B cell (primary cell): ENCODE data around the gene TMEM158. TPM values are rescaled to one million over a fixed set of nuclear protein-coding genes. Genes with fewer than 3 reads are reported as not detected.

ENCODE experiments used
- ATAC-seq: fragments of 200-7000 bp; cut with Tn5 transposase; one replicate; pipeline ENCODE4 v1.10.0; 2021; ENCODE audit warnings: low read depth, mild to moderate bottlenecking, moderate number of reproducible peaks, moderate library complexity
- CTCF ChIA-PET: fragments of 350-600 bp; sonication (Branson Sonifier 250); formaldehyde crosslinking; loops from one replicate; lab custom pipeline; 2021; ENCODE audit warnings: antibody characterized with exemption, inconsistent platforms; lab: Charles Lee
- POLR2A ChIA-PET: fragments of 350-600 bp; sonication (Branson Sonifier 250); formaldehyde crosslinking; loops from one replicate; lab custom pipeline; 2021; ENCODE audit warnings: antibody characterized with exemption; lab: Charles Lee
- DNase-seq: peaks from one replicate; pipeline ENCODE4 v3.0.0; 2013
- H2AFZ ChIP-seq: 2 replicates; pipeline ENCODE4 v1.6.1; 2012; ENCODE audit warnings: mild to moderate bottlenecking, low read depth, low read length; ENCODE audit not compliant: insufficient read depth, poor library complexity, severe bottlenecking
- H3K27ac ChIP-seq, 2 donors: 1 replicate in 1 of 2; 2 replicates in 1 of 2; pipeline ENCODE4 v1.5.1; 2012 to 2013; ENCODE audit warnings: low read length in 2 of 2, mild to moderate bottlenecking in 2 of 2, moderate library complexity in 1 of 2
- H3K27me3 ChIP-seq, 4 experiments: fragments of 200-600 bp in 1 of 4; sonication (generic) in 1 of 4; replicated peaks in 1 of 4; 1 replicate in 2 of 4; 2 replicates in 2 of 4; pipeline versions ENCODE4 v1.6.1 to v1.7.0; 2013 to 2016; ENCODE audit warnings: low read length in 3 of 4, mild to moderate bottlenecking in 2 of 4, mixed read lengths in 1 of 4, moderate library complexity in 1 of 4; ENCODE audit not compliant: insufficient read depth in 4 of 4, control insufficient read depth in 3 of 4; ENCODE audit errors: control extremely low read depth in 1 of 4
- H3K36me3 ChIP-seq, 2 experiments: replicated peaks in 1 of 2; 1 replicate in 1 of 2; 2 replicates in 1 of 2; pipeline versions ENCODE4 v1.6.1 to v1.7.1; 2013; ENCODE audit warnings: low read length in 1 of 2; ENCODE audit not compliant: insufficient read depth in 2 of 2, control insufficient read depth in 1 of 2; ENCODE audit errors: control extremely low read depth in 1 of 2, extremely low read depth in 1 of 2
- H3K4me1 ChIP-seq, 2 donors: fragments of 200-600 bp in 1 of 2; sonication (generic) in 1 of 2; 1 replicate in 1 of 2; 2 replicates in 1 of 2; pipeline versions ENCODE4 v1.5.1 to v1.6.1; 2013 to 2017; ENCODE audit warnings: low read length in 2 of 2; ENCODE audit not compliant: control insufficient read depth in 2 of 2, insufficient read depth in 2 of 2
- H3K4me2 ChIP-seq: replicated peaks from 2 replicates; pipeline ENCODE3; 2012; ENCODE audit warnings: mild to moderate bottlenecking, low read depth, low read length; ENCODE audit not compliant: poor library complexity, severe bottlenecking
- H3K4me3 ChIP-seq, 5 experiments: fragments of 200-600 bp in 1 of 5; sonication (generic) in 1 of 5; 1 replicate in 3 of 5; 2 replicates in 2 of 5; pipeline versions ENCODE4 v1.5.1 to v1.7.0; 2011 to 2016; ENCODE audit warnings: low read length in 4 of 5, mild to moderate bottlenecking in 4 of 5, low read depth in 2 of 5, control low read depth in 1 of 5, moderate library complexity in 1 of 5; ENCODE audit not compliant: insufficient read depth in 1 of 5; ENCODE audit errors: control extremely low read depth in 1 of 5, extremely low read depth in 1 of 5
- H3K79me2 ChIP-seq: fragments of 200-600 bp; sonication (generic); one replicate; pipeline ENCODE4 v1.6.0; 2016; ENCODE audit warnings: low read length; ENCODE audit not compliant: control insufficient read depth, insufficient read depth
- H3K9ac ChIP-seq: fragments of 200-600 bp; sonication (generic); 2 replicates; pipeline ENCODE4 v1.6.1; 2017; ENCODE audit warnings: mild to moderate bottlenecking, low read length, moderate library complexity
- H3K9me3 ChIP-seq, 3 donors: one replicate each; pipeline versions ENCODE4 v1.6.1 to v1.7.1; 2013; ENCODE audit warnings: low read length in 2 of 3; ENCODE audit not compliant: control insufficient read depth in 2 of 3, insufficient read depth in 1 of 3; ENCODE audit errors: control extremely low read depth in 1 of 3
- H4K20me1 ChIP-seq: 2 replicates; pipeline ENCODE4 v1.6.0; 2012; ENCODE audit warnings: mild to moderate bottlenecking, low read length; ENCODE audit not compliant: insufficient read depth, control insufficient read depth, poor library complexity, severe bottlenecking
- H3K27ac Mint-ChIP-seq: one replicate; pipeline ENCODE4 v1.8.0; 2021; ENCODE audit warnings: mixed read lengths
- H3K27me3 Mint-ChIP-seq: one replicate; pipeline ENCODE4 v1.8.0; 2021; ENCODE audit warnings: mixed read lengths
- H3K4me1 Mint-ChIP-seq: one replicate; pipeline ENCODE4 v1.8.0; 2021; ENCODE audit warnings: mixed read lengths
- H3K4me3 Mint-ChIP-seq: one replicate; pipeline ENCODE4 v1.8.0; 2021; ENCODE audit warnings: mixed read lengths
- H3K9me3 Mint-ChIP-seq: one replicate; pipeline ENCODE4 v1.8.0; 2022; ENCODE audit warnings: mixed read lengths; ENCODE audit not compliant: insufficient read depth
- EZH2 ChIP-seq: IDR thresholded peaks from 2 replicates; pipeline ENCODE4 v1.6.1; 2012; ENCODE audit warnings: borderline replicate concordance, low read depth, mild to moderate bottlenecking, moderate library complexity, low read length; ENCODE audit not compliant: insufficient read depth, poor library complexity, severe bottlenecking
- WGBS: methylation state at CpG from one replicate; pipeline ENCODE4 v1.1.5; 2013; ENCODE audit warnings: missing lambda C conversion rate; ENCODE audit not compliant: insufficient coverage; 5-methylcytosine and 5-hydroxymethylcytosine counted together
- intact Hi-C: fragments of 100-400 bp; cut with micrococcal nuclease; formaldehyde crosslinking; loops from one replicate; pipeline ENCODE4 v1.10.0; 2022
- polyA plus RNA-seq: library from polyadenylated mRNA; depleted of rRNA; stranded (reverse); fragments of >200 nt; gene quantifications from 2 replicates; pipeline ENCODE4 v1.2.3, GENCODE V29; 2012
- total RNA-seq, 2 donors: library from RNA; stranded (reverse); fragments of 120-200 nt in 1 of 2; gene quantifications; 1 replicate in 1 of 2; 2 replicates in 1 of 2; pipeline versions ENCODE4 v1.2.3 to v1.2.4, GENCODE V29; 2013 to 2022
- TF ChIP-seq, protein P1 (sequence below): fragments of 200-600 bp; IDR thresholded peaks from one replicate; pipeline ENCODE4 v1.8.0; 2022; ENCODE audit warnings: antibody characterized with exemption, mild to moderate bottlenecking

Gene TMEM158
- total and polyA plus RNA-seq, 2 donors (not counting 1 experiment from before 2014, with no cell fraction given), result not detected

DNA sequence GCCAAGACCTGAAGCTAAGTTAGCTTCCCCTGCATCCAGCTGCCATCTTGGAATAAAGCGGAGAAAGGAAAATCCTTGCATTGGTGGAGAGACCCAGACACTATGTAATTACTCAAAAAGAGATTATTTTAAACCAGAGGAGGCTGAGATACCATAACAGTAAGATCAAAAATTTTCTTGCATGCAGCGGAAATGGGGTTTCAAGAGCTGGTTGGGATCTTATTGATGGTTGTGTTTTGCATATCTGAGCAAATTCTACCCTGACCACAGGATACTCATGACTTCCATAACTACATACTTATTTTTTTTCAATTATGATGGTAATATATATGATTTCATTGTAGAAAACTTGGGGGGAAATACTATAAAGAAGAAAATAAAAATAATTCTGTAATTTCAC lies 17.5 kb downstream of the TMEM158 start:
- H2AFZ ChIP-seq, result no peak overlapping the region
- H3K4me2 ChIP-seq, result no peak overlapping the region
- H3K27me3 Mint-ChIP-seq, result peaks cover 32% of the 10 kb centered on the region
- no peaks in the 10 kb centered on the region for H3K4me1 Mint-ChIP-seq
- H3K27ac ChIP-seq, result no peak overlapping the region
- TF ChIP-seq, protein P1, sequence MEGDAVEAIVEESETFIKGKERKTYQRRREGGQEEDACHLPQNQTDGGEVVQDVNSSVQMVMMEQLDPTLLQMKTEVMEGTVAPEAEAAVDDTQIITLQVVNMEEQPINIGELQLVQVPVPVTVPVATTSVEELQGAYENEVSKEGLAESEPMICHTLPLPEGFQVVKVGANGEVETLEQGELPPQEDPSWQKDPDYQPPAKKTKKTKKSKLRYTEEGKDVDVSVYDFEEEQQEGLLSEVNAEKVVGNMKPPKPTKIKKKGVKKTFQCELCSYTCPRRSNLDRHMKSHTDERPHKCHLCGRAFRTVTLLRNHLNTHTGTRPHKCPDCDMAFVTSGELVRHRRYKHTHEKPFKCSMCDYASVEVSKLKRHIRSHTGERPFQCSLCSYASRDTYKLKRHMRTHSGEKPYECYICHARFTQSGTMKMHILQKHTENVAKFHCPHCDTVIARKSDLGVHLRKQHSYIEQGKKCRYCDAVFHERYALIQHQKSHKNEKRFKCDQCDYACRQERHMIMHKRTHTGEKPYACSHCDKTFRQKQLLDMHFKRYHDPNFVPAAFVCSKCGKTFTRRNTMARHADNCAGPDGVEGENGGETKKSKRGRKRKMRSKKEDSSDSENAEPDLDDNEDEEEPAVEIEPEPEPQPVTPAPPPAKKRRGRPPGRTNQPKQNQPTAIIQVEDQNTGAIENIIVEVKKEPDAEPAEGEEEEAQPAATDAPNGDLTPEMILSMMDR, result no peak
- TF ChIP-seq EZH2, result no peak
- H3K36me3 ChIP-seq, result no peaks in the 10 kb centered on the region
- H3K9me3 Mint-ChIP-seq, result no peaks in the 10 kb centered on the region
- no peaks in the 10 kb centered on the region for H4K20me1 ChIP-seq
- no peak for ATAC-seq
- no CpG with 5 or more reads among the region's 2 CpGs for WGBS
- intact Hi-C loops, result no loop called here
- no peak for DNase-seq
- H3K27me3 ChIP-seq, result peaks cover 0 to 12% (median 1%) of the 10 kb centered on the region in 4 experiments
- ChIA-PET CTCF (interaction anchor here (6.9 kb wide), 1 partner anchor 168 kb away, joined by 77 read pairs; no protein-coding TSS in a partner anchor), POLR2A (interaction anchor here (0.7 kb wide), 1 partner anchor 11 kb away, joined by 5 read pairs; no protein-coding TSS in a partner anchor)
- H3K27ac Mint-ChIP-seq, result no peak overlapping the region
- no peak overlapping the region for H3K9ac ChIP-seq
- no peak overlapping the region for H3K4me3 ChIP-seq
- no peaks in the 10 kb centered on the region for H3K9me3 ChIP-seq
- H3K79me2 ChIP-seq, result no peaks in the 10 kb centered on the region
- H3K4me1 ChIP-seq, result no peaks in the 10 kb centered on the region
- no peak overlapping the region for H3K4me3 Mint-ChIP-seq

DNA sequence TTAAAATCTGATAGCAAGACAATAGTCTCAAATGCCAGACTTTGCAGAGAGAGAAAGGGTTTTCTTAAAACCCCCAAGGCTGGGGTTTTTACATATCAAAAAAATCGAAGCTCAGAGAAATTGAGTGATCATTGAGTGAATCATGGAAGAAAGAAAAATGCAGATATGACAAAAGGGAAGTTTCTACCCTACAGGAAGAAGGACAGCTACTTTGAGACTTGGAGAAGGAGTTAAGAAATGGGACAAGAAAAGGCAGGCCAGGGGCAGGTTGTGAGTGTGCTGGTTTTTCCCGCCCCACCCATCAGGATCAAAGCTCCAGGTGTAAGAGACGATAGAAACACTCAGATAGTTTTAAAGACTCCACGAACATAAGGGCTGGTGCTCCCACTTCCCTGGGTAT lies 18.6 kb downstream of the TMEM158 start:
- Mint-ChIP-seq H3K4me3 (no peak overlapping the region), H3K27ac (no peak overlapping the region), H3K4me1 (no peaks in the 10 kb centered on the region), H3K27me3 (peaks cover 37% of the 10 kb centered on the region), H3K9me3 (no peaks in the 10 kb centered on the region)
- H3K4me1 ChIP-seq, result no peaks in the 10 kb centered on the region
- H3K27me3 ChIP-seq, result peaks cover 0 to 9% (median 1%) of the 10 kb centered on the region in 4 experiments
- WGBS, result 100% methylated on average over 3 of the region's 4 CpGs
- intact Hi-C loops, result no loop called here
- ATAC-seq (no peak), DNase-seq (no peak)
- no peak for TF ChIP-seq EZH2
- H3K9me3 ChIP-seq, result no peaks in the 10 kb centered on the region
- H2AFZ ChIP-seq, result no peak overlapping the region
- H3K36me3 ChIP-seq, result no peaks in the 10 kb centered on the region
- H3K27ac ChIP-seq, result no peak overlapping the region
- POLR2A ChIA-PET, result no interaction called here
- H3K4me3 ChIP-seq, result no peak overlapping the region
- H3K79me2 ChIP-seq, result no peaks in the 10 kb centered on the region
- H3K4me2 ChIP-seq, result no peak overlapping the region
- no peaks in the 10 kb centered on the region for H4K20me1 ChIP-seq
- H3K9ac ChIP-seq, result no peak overlapping the region
- CTCF ChIA-PET, result interaction anchor here (0.9 to 6.9 kb wide), 3 partner anchors 8 to 167 kb away, joined by 3 to 77 read pairs (median 5); no protein-coding TSS in a partner anchor
